Breast epithelium (tissue), 4 donors: Measurements from ENCODE around the gene PPP2R3B. TPM values are rescaled to one million over a fixed set of nuclear protein-coding genes. Genes with fewer than 3 reads are reported as not detected.

Source experiments
- DNase-seq, 2 donors: peaks; one replicate each; pipeline ENCODE4 v3.0.0-alpha.2; 2019; ENCODE audit warnings: low spot score in 2 of 2
- H3K27ac ChIP-seq, 2 donors: fragments of 200-600 bp; sonication (generic) in 1 of 2; one replicate each; pipeline ENCODE4 v1.5.1; 2016 to 2019; ENCODE audit warnings: mild to moderate bottlenecking in 1 of 2
- H3K27me3 ChIP-seq, 2 donors: fragments of 200-600 bp; sonication (generic) in 1 of 2; one replicate each; pipeline versions ENCODE4 v1.5.1 to v1.6.0; 2017 to 2019; ENCODE audit warnings: control low read depth in 1 of 2, mild to moderate bottlenecking in 1 of 2
- H3K36me3 ChIP-seq: fragments of 200-600 bp; one replicate; pipeline ENCODE4 v1.5.1; 2019
- H3K4me1 ChIP-seq, 2 donors: fragments of 200-600 bp; sonication (generic); one replicate each; pipeline ENCODE4 v1.5.1; 2016 to 2019; ENCODE audit warnings: control low read depth in 1 of 2
- H3K4me3 ChIP-seq, 3 donors: fragments of 200-600 bp; sonication (generic); 1 replicate in 2 of 3; 2 replicates in 1 of 3; pipeline ENCODE4 v1.5.1; 2016 to 2019; ENCODE audit warnings: mild to moderate bottlenecking in 3 of 3, moderate library complexity in 2 of 3
- H3K9me3 ChIP-seq, 2 donors: fragments of 200-600 bp; sonication (generic) in 1 of 2; one replicate each; pipeline ENCODE4 v1.5.1; 2016 to 2019; ENCODE audit warnings: control low read depth in 1 of 2
- POLR2A ChIP-seq: fragments of 450-650 bp; IDR thresholded peaks from one replicate; pipeline ENCODE4 v1.6.1; 2016; ENCODE audit warnings: antibody characterized with exemption, mild to moderate bottlenecking, moderate library complexity
- POLR2AphosphoS5 ChIP-seq, 3 donors: sonication (generic); formaldehyde crosslinking; IDR thresholded peaks; one replicate each; pipeline ENCODE4 v1.6.1; 2017; ENCODE audit warnings: antibody characterized with exemption in 3 of 3
- intact Hi-C: fragments of 100-400 bp; cut with DNase I; formaldehyde crosslinking; loops from one replicate; pipeline ENCODE4 v1.15.1; 2023; ENCODE audit warnings: low total_unique reads
- total RNA-seq, 3 donors: library from RNA; depleted of rRNA; stranded (reverse); fragments of >200 nt; gene quantifications; one replicate each; pipeline ENCODE4 v1.1.0, GENCODE V29; 2016
- TF ChIP-seq, protein P1 (sequence below), 3 donors: fragments of 450-650 bp; IDR thresholded peaks; one replicate each; pipeline ENCODE4 v1.5.1; 2016 to 2017; ENCODE audit warnings: antibody characterized with exemption in 3 of 3, mild to moderate bottlenecking in 3 of 3, moderate library complexity in 3 of 3

The PPP2R3B gene
- total RNA-seq, 3 donors from 2014 or later = 10.4 to 23.3 (median 23.1) TPM

DNA sequence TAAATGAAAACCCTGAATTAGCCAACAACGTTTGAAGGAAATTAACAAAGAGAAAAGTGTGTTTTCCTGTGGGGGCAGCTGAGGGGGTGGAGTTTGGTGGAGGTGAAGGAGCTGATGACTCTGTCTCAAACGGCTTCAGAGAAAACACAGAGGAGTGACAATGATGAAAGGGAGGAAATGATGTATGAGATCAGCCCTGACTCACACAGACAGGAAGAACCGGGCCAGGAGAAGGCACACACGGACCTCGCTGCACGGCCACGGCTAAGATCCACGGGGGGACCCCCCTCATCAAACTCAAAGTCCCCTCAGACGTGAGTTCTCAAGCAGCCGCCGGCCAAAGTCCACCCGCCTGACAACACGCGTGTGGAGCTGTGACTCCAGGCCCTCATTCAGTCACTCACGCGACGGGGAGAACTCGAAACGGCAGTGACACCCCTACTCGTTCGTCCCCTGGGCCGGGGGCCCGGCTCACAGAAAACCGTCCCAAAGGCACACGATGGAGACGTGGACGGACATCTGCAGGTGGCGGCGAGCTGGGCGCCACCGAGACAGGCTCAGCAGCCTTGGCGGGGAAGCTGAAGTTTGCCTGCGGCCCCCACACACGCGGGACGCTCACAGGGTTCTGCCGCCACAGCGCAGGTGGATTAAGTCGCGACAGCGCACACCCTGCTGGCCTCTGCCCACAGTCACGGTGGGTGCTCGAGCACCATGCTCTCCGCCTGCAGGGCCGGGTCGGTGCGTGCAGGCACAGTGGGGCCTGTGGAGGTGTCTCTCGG, 28.8 kb downstream of the PPP2R3B start:
- no peak overlapping the region for H3K27ac ChIP-seq
- H3K4me3 ChIP-seq = no peak overlapping the region
- no peaks in the 10 kb centered on the region for H3K27me3 ChIP-seq
- no peaks in the 10 kb centered on the region for H3K36me3 ChIP-seq
- intact Hi-C loops = loop anchor here (5.0 kb wide), 1 partner anchor 1359 kb away; no protein-coding TSS in a partner anchor
- TF ChIP-seq POLR2AphosphoS5 (IDR thresholded peaks at IDR 0.05) (no peak), POLR2A (no peak)
- TF ChIP-seq, protein P1, sequence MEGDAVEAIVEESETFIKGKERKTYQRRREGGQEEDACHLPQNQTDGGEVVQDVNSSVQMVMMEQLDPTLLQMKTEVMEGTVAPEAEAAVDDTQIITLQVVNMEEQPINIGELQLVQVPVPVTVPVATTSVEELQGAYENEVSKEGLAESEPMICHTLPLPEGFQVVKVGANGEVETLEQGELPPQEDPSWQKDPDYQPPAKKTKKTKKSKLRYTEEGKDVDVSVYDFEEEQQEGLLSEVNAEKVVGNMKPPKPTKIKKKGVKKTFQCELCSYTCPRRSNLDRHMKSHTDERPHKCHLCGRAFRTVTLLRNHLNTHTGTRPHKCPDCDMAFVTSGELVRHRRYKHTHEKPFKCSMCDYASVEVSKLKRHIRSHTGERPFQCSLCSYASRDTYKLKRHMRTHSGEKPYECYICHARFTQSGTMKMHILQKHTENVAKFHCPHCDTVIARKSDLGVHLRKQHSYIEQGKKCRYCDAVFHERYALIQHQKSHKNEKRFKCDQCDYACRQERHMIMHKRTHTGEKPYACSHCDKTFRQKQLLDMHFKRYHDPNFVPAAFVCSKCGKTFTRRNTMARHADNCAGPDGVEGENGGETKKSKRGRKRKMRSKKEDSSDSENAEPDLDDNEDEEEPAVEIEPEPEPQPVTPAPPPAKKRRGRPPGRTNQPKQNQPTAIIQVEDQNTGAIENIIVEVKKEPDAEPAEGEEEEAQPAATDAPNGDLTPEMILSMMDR (IDR thresholded peaks at IDR 0.05) = no peak
- peaks cover 23 to 30% of the 10 kb centered on the region in 2 donors for H3K9me3 ChIP-seq
- H3K4me1 ChIP-seq = no peaks in the 10 kb centered on the region
- DNase-seq = no peak

DNA sequence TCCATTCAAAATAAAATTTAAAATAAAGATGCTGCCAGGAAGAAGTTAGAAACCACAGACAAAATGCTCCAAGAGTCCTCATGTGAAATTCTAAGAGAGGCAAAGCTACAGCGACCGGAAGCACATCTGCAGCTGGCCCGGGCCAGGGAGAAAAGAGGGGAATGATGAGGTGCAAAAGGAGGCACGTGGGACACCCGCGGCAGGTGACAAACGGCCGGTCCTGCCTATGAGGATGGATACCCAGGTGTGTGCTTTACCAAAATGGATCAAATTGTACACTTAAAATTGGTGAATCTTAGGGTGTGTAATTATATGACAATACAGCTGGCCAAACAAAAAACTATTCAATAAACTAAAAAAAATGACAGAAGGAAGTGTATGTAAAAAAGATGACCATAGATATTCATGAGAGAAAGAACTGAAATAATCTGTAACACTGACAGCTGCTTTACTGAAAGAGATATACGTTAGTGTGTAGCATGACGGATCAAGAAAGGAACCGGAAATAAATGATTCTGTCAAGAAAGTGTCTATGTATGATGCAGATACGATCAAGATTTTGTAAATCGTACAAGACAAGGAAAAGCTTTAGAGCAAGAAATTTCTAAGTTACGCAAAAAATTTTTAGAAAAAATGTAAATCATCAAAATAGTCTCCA, 29.5 kb downstream of the PPP2R3B start:
- H3K9me3 ChIP-seq = peaks cover 23 to 30% of the 10 kb centered on the region in 2 donors
- no peaks in the 10 kb centered on the region for H3K4me1 ChIP-seq
- H3K27ac ChIP-seq = no peak overlapping the region
- TF ChIP-seq POLR2AphosphoS5 (IDR thresholded peaks at IDR 0.05) = no peak
- TF ChIP-seq POLR2A = no peak
- H3K27me3 ChIP-seq = no peaks in the 10 kb centered on the region
- no peaks in the 10 kb centered on the region for H3K36me3 ChIP-seq
- H3K4me3 ChIP-seq = no peak overlapping the region
- intact Hi-C loops = loop anchor here (5.0 kb wide), 1 partner anchor 1360 kb away; no protein-coding TSS in a partner anchor
- DNase-seq = no peak

DNA sequence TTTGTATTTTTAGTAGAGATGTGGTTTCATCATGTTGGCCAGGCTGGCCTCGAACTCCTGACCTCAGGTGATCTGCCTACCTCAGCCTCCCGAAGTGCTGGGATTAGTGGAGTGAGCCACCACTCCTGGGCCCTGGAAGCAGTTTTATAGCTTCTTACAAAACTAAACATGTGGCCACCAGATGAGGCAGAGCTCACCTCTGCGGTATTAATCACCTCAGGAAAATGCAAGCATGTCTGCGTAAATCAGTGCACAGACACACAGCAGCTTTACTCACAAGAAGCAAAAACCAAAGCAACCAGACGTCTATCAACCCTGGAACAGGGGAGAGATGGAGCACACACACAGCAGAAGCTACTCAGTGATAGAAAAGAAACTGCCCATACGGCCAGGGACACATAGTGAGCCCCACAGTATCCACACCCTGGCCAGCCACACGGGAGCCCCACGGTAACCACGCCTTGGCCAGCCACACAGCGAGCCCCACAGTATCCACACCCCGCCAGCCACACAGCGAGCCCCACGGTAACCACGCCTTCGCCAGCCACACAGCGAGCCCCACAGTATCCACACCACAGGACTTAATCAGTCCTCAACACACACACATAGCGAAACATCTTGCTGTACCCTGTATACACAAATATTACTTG, 30.2 kb downstream of the PPP2R3B start:
- TF ChIP-seq POLR2A (no peak), POLR2AphosphoS5 (IDR thresholded peaks at IDR 0.05) (no peak)
- TF ChIP-seq, protein P1 (IDR thresholded peaks at IDR 0.05) = no peak
- no peak overlapping the region for H3K27ac ChIP-seq
- no peak for DNase-seq
- intact Hi-C loops = loop anchor here (5.0 kb wide), 1 partner anchor 1361 kb away; no protein-coding TSS in a partner anchor
- H3K9me3 ChIP-seq = peaks cover 23 to 28% of the 10 kb centered on the region in 2 donors
- no peaks in the 10 kb centered on the region for H3K27me3 ChIP-seq
- H3K4me1 ChIP-seq = no peaks in the 10 kb centered on the region
- H3K36me3 ChIP-seq = no peaks in the 10 kb centered on the region
- H3K4me3 ChIP-seq = no peak overlapping the region

DNA sequence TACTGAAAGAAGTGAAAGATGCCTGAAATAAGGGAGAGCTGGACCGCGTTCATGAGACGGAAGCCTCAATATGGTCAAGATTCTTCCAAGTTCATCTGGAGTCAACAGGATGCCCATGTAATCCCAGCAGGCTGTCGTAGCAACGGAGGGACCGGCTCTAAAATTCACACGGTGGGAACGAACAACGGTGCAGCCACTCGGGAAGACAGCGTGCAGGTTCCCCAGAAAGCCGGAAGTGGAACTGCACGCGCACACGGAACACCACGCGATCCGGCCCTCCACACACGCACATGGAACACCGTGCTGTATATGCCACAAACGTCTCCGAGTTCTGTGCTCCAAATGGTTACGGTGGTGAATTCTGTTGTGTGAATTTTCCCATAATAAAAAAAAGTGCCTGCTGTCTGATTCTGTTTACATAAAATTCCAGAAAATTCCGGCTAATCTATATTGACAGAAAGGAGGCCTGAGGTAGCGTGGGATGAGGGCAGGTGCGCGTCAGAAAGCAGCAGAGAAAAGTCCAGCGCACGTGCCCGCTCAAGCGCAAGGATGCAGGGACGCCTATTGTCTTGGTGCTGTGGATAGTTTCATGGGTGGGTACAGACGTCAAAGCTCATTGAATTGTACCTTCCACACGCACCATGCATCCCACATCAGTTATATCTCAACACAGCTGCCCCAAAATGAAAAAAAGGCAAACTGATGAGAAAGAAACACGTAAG, 31.2 kb downstream of the PPP2R3B start:
- no peak for TF ChIP-seq POLR2AphosphoS5 (IDR thresholded peaks at IDR 0.05)
- TF ChIP-seq, protein P1 (IDR thresholded peaks at IDR 0.05) = no peak
- no peak for TF ChIP-seq POLR2A
- Histone ChIP-seq H3K27ac (no peak overlapping the region), H3K27me3 (no peaks in the 10 kb centered on the region), H3K4me1 (no peaks in the 10 kb centered on the region), H3K36me3 (no peaks in the 10 kb centered on the region), H3K4me3 (no peak overlapping the region), H3K9me3 (peaks cover 17 to 18% of the 10 kb centered on the region in 2 donors)
- DNase-seq = no peak
- intact Hi-C loops = loop anchor here (5.0 kb wide), 1 partner anchor 1362 kb away; no protein-coding TSS in a partner anchor
